ENCODE measurements around the gene KCTD17. TPM values are rescaled to one million over a fixed set of nuclear protein-coding genes. Genes with fewer than 3 reads are reported as not detected.

Gene KCTD17
- total RNA-seq, 2 experiments from 2014 or later, result 30.3 to 30.6 TPM

DNA sequence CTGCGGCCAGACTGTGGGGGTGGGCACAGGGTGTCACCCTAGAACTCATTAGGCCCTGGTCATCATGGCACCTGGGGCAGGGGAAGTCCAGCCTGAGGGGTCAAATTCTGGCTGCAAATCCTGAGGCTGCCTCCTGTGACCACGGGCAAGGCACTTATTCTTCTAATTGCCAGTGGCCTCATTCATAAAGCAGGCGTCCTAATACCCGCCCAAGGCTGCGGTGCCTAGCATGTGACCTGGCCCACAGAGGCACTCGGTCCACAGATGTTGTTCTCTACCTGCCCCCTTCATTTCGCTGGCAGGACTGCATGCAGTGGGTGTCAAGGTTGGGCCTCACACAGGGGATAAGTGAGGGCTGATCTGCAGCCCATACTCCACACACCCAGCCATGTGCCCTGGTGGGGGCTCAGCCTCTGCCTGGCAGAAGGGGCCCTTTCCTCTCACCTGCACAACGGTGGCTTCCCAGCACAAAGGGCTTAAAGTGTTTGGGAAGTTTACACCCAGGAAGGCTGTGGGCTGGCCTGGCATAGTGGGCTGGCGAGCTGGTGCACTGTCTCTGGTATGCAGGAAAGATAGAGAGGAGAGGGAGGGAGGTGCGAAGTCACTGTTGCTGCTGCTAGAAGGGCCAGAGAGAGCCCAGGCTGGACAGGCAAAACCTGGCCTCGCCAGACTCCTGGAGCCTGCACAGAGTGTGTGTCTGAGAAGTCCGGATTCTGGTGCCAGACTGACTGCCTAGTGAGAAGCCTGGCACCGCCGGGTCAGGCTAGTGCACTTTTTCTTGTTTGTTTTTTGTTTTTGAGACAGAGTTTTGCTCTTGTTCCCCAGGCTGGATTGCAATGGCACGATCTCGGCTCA lies 28.8 kb upstream of the KCTD17 start:
- DNase-seq, result no peak
- peaks cover 6% of the 10 kb centered on the region for H3K4me1 Mint-ChIP-seq (ENCODE audit: low read depth)
- ATAC-seq, result no peak
- H3K36me3 Mint-ChIP-seq (ENCODE audit: low read depth), result no peaks in the 10 kb centered on the region
- intact Hi-C loops (cut with micrococcal nuclease), result no loop called here
- ChIA-PET CTCF (interaction anchor here (1.1 to 4.1 kb wide), 13 partner anchors 8 to 202 kb away, joined by 3 to 19 read pairs (median 4); no protein-coding TSS in a partner anchor), POLR2A (no interaction called here)
- H3K27ac Mint-ChIP-seq, result no peak overlapping the region
- H3K9me3 Mint-ChIP-seq, result no peaks in the 10 kb centered on the region
- no peak overlapping the region for H3K4me3 Mint-ChIP-seq
- no peak for TF ChIP-seq CTCF (IDR thresholded peaks at IDR 0.05)
- H3K27me3 Mint-ChIP-seq, result peaks cover 19% of the 10 kb centered on the region

- peaks cover 17% of the 10 kb centered on the region for H3K27me3 Mint-ChIP-seq
- no peaks in the 10 kb centered on the region for H3K36me3 Mint-ChIP-seq (ENCODE audit: low read depth)
- peaks cover 6% of the 10 kb centered on the region for H3K4me1 Mint-ChIP-seq (ENCODE audit: low read depth)
- no peak for TF ChIP-seq CTCF (IDR thresholded peaks at IDR 0.05)
- DNase-seq, result no peak
- no peak overlapping the region for H3K4me3 Mint-ChIP-seq
- no peak overlapping the region for H3K27ac Mint-ChIP-seq
- ChIA-PET POLR2A (no interaction called here), CTCF (interaction anchor here (1.0 to 4.1 kb wide), 3 partner anchors 9 to 20 kb away, joined by 3 to 19 read pairs (median 3); no protein-coding TSS in a partner anchor)
- no peaks in the 10 kb centered on the region for H3K9me3 Mint-ChIP-seq
- intact Hi-C loops (cut with micrococcal nuclease), result no loop called here
- ATAC-seq, result no peak
Observed at GRCh38 chr22:37023743-37024338, 27.7 kb upstream of the KCTD17 start.

GRCh38 chr22:37024339-37025157 lies 27.0 kb upstream of the KCTD17 start:
- Mint-ChIP-seq H3K4me3 (no peak overlapping the region), H3K36me3 (ENCODE audit: low read depth) (no peaks in the 10 kb centered on the region), H3K27me3 (peaks cover 17% of the 10 kb centered on the region), H3K9me3 (no peaks in the 10 kb centered on the region), H3K4me1 (ENCODE audit: low read depth) (peaks cover 6% of the 10 kb centered on the region), H3K27ac (no peak overlapping the region)
- ChIA-PET POLR2A (no interaction called here), CTCF (interaction anchor here (1.0 to 4.1 kb wide), 2 partner anchors 10 to 19 kb away, joined by 3 to 19 read pairs; no protein-coding TSS in a partner anchor)
- intact Hi-C loops (cut with micrococcal nuclease), result no loop called here
- ATAC-seq (no peak), DNase-seq (no peak)
- TF ChIP-seq CTCF (IDR thresholded peaks at IDR 0.05), result no peak

DNA sequence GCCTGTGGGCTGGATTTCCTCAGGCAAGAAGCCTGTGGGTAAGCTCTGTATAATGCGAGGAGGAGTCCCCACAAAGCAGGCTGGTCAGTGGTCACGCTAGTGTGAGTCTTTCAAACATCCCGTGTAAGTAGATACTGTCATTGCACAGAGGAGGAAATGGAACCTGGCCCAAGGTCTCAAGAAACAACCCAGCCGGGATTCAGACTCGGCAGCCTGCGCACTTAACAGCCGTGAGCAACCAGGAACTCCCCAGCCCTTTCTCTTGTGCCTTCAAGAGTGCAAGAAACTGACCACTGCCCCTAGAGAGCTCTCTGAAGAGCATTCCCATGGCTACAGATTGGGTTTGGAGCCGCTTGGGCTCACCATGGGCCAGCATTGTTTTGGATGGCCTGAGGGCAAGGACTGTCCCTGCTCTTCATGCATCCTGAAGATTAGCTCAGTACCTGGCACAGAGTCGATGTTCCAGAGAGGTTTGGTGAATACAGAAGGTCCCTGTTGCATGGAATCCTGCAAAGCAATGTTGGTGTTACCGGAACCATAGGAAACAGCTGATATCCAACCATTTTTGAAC lies 26.0 kb upstream of the KCTD17 start:
- CTCF ChIA-PET, result interaction anchor here (1.4 to 4.1 kb wide), 2 partner anchors 12 to 18 kb away, joined by 3 to 19 read pairs; no protein-coding TSS in a partner anchor
- TF ChIP-seq CTCF (IDR thresholded peaks at IDR 0.05), result no peak
- POLR2A ChIA-PET, result interaction anchor here (1.0 to 1.5 kb wide), 2 partner anchors 11 to 175 kb away, joined by 4 read pairs; no protein-coding TSS in a partner anchor
- H3K36me3 Mint-ChIP-seq (ENCODE audit: low read depth), result no peaks in the 10 kb centered on the region
- H3K4me3 Mint-ChIP-seq, result no peak overlapping the region
- peaks cover 9% of the 10 kb centered on the region for H3K27me3 Mint-ChIP-seq
- H3K9me3 Mint-ChIP-seq, result no peaks in the 10 kb centered on the region
- peaks cover 4% of the 10 kb centered on the region for H3K4me1 Mint-ChIP-seq (ENCODE audit: low read depth)
- intact Hi-C loops (cut with micrococcal nuclease), result no loop called here
- ATAC-seq, result no peak
- no peak overlapping the region for H3K27ac Mint-ChIP-seq
- DNase-seq, result no peak
